OCI-LY1 (cell line): ENCODE measurements around the gene MOSMO.

Source experiments
- EZH2 ChIP-seq: fragments of 200-600 bp; sonication (generic), shearing (Covaris generic); IDR thresholded peaks from 2 replicates; pipeline ENCODE4 v1.8.0; 2017; ENCODE audit warnings: borderline replicate concordance, mixed run types, mild to moderate bottlenecking, antibody characterized with exemption, low read length, moderate library complexity, mixed read lengths
- TF ChIP-seq, protein P1 (sequence below): fragments of 200-600 bp; sonication (generic), shearing (Covaris generic); IDR thresholded peaks from 2 replicates; pipeline ENCODE4 v1.5.1; 2017; ENCODE audit warnings: mild to moderate bottlenecking, antibody characterized with exemption, low read length, moderate library complexity, mixed read lengths

DNA sequence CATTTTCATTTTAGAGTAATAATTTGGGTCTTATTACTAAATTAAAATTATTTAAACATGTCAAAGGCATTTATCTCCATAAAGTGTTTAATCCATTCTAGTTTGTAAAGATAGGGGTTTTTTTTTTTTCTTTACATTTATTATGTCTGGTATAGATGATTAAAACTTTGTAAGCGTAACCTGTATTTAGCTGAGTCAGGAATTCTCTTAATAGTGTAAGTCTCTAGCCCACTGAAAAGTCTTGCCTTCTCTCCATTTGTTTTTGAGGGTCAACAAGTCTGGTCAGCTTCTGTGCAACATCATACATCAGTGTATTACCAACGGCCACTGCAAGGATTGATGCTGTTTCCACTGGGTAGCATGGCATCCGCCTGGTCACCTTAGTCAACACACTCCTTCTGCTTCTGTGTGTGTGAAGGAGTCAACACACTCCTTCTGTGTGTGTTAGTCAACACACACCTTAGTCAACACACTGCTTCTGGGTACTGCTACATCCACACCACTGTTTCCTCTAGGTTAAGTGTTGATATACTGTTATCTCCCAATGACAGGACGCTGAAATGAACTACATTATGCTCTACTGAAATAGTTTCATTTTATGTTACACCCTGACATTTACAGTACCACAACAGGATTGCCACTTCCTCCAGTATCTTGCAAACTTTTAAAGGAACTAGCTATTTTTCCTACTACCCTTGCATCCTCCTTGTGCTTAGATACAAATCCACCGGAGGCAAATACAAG lies 47.1 kb downstream of the MOSMO start:
- TF ChIP-seq, protein P1, sequence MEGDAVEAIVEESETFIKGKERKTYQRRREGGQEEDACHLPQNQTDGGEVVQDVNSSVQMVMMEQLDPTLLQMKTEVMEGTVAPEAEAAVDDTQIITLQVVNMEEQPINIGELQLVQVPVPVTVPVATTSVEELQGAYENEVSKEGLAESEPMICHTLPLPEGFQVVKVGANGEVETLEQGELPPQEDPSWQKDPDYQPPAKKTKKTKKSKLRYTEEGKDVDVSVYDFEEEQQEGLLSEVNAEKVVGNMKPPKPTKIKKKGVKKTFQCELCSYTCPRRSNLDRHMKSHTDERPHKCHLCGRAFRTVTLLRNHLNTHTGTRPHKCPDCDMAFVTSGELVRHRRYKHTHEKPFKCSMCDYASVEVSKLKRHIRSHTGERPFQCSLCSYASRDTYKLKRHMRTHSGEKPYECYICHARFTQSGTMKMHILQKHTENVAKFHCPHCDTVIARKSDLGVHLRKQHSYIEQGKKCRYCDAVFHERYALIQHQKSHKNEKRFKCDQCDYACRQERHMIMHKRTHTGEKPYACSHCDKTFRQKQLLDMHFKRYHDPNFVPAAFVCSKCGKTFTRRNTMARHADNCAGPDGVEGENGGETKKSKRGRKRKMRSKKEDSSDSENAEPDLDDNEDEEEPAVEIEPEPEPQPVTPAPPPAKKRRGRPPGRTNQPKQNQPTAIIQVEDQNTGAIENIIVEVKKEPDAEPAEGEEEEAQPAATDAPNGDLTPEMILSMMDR, result no peak
- TF ChIP-seq EZH2, result no peak
